GM10847 (cell line): ENCODE measurements around the gene CTIF.
A peak's percentile ranks its signal among the peaks of the same experiment; 100 is the strongest.

ENCODE experiments used
- POLR2A ChIP-seq: IDR thresholded peaks from 2 replicates; pipeline ENCODE4 v1.6.1; 2011; ENCODE audit not compliant: insufficient read length; ENCODE audit errors: extremely low read depth

The CTIF gene

GRCh38 chr18:48538531-48539405 lies at the start of gene CTIF:
TSS of gene CTIF (plus strand) at chr18:48539031. CDS start at chr18:48619566, 80,535 bp downstream.
- peak; percentile 22 for TF ChIP-seq POLR2A

GRCh38 chr18:48490641-48491293 lies 48.1 kb upstream of the CTIF start:
- no peak for TF ChIP-seq POLR2A

- TF ChIP-seq POLR2A, result no peak
Observed at GRCh38 chr18:48492880-48493279, 46.0 kb upstream of the CTIF start.

GRCh38 chr18:48493434-48494230 lies 45.2 kb upstream of the CTIF start:
- TF ChIP-seq POLR2A, result no peak

- TF ChIP-seq POLR2A, result no peak
Observed at GRCh38 chr18:48497863-48498262, 41.0 kb upstream of the CTIF start.

- no peak for TF ChIP-seq POLR2A
Observed at GRCh38 chr18:48500517-48500916, 38.3 kb upstream of the CTIF start.

- TF ChIP-seq POLR2A, result no peak
Observed at GRCh38 chr18:48502906-48503305, 35.9 kb upstream of the CTIF start.

- TF ChIP-seq POLR2A, result no peak
Observed at GRCh38 chr18:48504819-48505218, 34.0 kb upstream of the CTIF start.

- TF ChIP-seq POLR2A, result no peak
Observed at GRCh38 chr18:48514786-48515185, 24.0 kb upstream of the CTIF start.

GRCh38 chr18:48517048-48517447 lies 21.8 kb upstream of the CTIF start:
- no peak for TF ChIP-seq POLR2A

GRCh38 chr18:48519431-48520100 lies 19.3 kb upstream of the CTIF start:
- no peak for TF ChIP-seq POLR2A

GRCh38 chr18:48521723-48522122 lies 17.1 kb upstream of the CTIF start:
- TF ChIP-seq POLR2A, result no peak

GRCh38 chr18:48525671-48526070 lies 13.2 kb upstream of the CTIF start:
- no peak for TF ChIP-seq POLR2A

- TF ChIP-seq POLR2A, result no peak
Observed at GRCh38 chr18:48527461-48527860, 11.4 kb upstream of the CTIF start.

- no peak for TF ChIP-seq POLR2A
Observed at GRCh38 chr18:48528861-48529260, 10.0 kb upstream of the CTIF start.
